Muscle of arm (tissue), 12 donors: ENCODE measurements around the gene EPX. TPM values are rescaled to one million over a fixed set of nuclear protein-coding genes. Genes with fewer than 3 reads are reported as not detected.

Source experiments
- DNase-seq: peaks from one replicate; pipeline ENCODE4 v3.0.0-alpha.2; 2013
- polyA plus RNA-seq, 12 donors: library from polyadenylated mRNA; unstranded; fragments of 120-200 nt; gene quantifications; one replicate each; pipeline ENCODE4 v1.2.1, GENCODE V29; 2013; ENCODE audit not compliant: insufficient read length in 12 of 12

EPX gene
- polyA plus RNA-seq, 12 donors = 0.14 to 5.7 (median 0.29) TPM; not detected in 2

DNA sequence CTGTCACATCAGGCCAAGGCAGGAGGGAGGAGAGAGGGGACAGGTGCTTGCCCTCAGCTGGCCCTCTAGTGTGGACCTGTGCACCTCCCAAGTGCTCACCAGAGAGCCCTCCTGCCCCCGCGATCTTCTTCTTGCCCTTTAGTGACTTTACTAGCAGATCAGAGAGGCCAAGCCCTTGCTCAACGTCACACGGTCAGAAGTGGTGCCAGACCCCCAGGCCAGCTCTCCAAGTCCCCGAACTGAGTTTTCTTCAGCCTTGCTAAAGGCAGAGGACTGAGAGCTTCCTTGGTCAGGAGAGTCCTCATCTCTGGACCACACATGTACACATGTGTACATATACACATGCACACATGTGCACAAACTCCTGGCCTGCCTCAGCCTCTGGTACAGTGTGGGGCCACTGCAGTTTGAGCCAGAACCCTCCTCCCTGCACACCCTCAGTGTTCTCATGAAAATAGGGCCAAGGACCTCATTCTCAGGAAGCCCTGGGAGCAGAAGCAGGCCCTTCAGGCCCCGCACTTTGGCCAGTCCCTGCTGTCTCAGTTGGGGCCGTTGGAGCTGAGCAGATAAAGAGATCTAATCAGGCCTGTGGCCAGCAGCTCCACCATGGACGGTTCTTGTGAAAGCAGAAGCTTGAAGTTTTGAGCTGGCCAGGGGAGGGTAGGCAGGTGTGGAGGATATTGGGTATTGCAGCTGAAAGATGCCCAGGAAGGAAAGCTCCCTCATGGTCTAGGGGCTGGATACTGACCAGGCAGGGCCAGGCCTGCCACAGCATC is 7.4 kb upstream of the EPX start:
- DNase-seq = no peak

DNA sequence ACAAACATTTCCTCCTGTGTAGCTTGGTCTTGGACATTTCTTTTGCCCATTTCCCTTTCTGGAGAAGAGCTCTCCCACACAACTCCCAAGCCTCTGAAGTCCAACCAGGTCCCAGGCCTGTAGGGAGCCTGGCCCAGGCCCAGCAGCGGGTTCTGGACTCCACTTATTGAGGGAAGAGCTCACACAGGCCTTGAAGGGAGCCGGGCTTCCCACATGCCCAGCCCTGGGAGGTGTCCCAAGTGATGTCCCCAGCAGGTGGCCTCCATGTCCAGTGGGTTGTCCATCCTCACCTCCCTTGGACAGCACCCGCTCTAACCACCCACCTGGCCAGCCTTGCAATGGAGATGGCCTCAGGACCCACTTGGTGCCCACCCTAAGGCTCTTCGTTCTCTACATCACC is 5.9 kb upstream of the EPX start:
- DNase-seq = no peak

DNA sequence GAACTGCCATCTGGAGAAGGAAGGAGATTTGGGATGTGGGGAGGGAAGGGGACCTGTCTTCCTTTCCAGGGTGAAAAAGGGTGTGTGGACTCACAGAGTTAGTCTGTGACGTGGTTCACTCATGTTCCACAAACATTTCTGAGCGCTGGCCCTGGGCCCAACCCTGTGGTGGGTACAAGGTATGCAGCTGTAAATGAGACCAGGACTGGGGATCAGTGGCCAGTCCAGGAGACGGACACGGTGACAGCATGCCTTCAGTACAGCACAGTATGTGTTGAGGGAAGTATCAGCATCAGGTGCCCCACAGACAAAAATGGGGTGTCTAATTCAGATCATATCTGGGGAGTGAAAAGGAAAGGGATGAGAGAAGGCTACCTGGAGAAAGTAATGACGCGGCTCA is 5.5 kb upstream of the EPX start:
- no peak for DNase-seq

DNA sequence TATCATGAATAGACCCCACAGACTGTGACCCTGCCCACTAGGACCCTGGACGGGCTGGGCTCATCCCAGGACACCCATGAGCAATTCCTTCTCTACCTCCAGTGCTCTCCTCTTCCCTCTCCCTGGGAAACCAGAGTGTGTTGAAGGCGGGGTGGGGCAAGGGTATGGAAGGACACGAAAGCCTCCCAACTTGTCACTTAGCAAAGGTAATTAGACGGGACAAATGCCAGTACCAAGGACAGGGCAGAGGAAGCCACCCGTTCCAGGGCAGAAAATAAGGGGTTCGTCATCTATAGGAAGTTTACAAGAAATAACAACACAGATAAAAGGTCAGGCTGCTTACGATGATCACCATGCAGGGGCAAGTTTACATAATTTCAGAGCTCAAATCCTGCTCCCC is 4.9 kb upstream of the EPX start:
- DNase-seq = no peak

DNA sequence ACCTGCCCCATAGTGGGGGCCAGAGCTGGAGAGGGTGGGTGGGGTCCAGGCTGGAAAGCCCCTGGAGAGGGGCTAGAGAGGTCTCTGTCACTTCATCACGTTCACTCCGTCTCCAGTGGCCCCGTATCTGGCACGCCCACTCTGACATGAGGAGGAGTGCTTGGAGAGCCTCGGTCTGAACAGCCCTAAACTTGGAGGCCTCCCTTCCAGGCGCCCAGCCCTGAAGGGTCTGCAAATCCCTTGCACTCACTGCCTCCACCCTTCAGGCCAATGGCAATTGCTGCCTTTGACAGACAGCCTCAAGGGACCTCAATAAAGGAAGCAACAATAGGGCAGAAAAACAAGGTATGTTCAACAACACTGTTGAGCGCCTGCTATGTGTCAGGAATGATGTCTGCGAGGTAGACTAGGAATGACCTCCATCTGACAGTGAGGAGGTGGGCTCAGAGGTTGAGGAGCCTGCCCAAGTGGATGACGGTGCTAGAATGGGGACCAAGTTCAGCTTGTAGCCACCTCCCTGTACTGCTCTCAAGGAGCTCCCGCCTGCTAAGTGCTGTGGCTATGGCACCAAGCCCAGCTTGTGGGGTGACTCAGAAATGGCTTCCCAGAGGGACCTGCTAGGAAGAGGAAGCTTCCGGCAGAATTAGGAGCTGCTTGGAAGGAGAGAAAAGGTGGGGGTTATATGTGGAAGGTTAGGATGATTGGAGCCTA is 2.9 kb upstream of the EPX start:
- no peak for DNase-seq

DNA sequence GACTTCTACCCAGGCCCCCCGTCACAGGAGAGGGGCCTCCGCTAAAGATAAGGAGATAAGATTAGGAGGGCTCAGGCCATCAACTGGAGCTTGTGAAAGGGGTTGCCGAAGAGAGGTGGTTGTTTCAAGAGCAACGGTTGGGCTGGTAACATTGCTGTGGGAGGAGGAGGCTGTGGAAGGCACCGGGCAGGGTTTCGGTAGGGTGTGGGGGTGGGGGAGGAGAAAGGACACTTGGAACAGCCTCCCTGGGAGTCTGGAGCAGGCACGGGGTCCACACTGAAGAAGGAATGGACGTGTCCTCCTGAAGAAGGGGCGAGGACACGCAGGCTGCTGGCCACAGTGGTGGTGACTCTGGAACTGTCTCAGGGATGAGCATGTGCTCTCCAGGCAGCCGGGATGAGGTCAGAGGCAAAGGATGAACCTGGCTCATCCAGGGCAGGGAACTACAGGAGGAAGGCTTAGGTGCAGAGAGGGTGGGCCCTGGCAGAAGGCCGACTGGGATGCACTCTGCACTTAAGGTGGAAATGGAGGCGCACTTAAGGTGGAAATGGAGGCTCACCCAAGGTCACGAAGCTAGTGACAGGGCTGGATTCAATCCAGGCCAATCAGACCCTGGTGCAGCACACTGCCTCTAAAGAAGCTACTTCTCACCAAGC is 1.2 kb upstream of the EPX start:
- no peak for DNase-seq

DNA sequence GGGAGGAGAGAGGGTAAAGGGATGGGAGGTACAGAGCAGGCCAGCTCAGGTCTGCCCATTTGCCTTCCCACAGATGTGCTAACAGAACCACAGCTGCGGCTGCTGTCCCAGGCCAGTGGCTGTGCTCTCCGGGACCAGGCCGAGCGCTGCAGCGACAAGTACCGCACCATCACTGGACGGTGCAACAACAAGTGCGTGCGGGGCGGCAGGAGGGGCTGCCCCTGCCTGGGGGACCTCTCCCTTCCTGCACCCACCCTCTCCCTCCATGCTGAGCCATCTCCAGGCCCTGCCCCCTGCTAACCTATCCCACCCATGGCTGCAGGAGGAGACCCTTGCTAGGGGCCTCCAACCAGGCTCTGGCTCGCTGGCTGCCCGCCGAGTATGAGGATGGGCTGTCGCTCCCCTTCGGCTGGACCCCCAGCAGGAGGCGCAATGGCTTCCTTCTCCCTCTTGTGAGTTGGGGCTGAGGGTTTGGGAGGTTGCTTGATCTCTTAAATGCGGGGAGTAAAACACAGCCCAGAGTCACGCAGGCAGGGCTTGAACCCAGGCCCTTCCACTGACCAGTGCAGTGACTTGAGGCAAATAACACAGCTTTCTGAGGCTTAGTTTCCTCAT is 1.2 kb downstream of the EPX start:
- no peak for DNase-seq

DNA sequence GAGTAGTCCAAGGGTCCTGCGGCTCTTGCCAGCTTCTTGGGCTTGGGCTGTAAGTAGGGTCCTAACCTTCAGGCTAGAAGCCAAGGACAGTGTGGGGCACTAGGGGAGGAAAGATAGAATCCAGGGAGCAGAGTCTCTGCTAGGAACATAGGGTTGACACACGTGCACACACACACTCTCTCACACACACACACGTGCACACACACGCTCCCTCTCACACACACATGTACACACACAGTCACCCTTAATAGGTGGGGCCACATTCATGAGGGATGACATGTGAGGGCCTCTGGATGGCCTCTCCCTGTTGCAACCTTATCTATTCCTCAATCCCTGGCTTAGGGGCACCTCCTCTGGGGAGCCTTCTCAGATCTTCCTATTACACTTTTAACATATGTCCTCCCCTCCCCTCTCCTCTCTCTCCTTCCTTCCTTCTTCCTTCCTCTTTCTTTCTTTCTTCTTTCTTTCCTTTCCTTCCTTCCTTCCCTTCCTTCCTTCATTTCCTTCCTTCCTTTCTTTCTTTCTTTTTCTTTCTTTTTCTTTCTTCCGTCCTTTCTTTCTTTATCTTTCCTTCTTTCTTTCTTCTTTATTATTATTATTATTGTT is 3.1 kb downstream of the EPX start:
- no peak for DNase-seq

DNA sequence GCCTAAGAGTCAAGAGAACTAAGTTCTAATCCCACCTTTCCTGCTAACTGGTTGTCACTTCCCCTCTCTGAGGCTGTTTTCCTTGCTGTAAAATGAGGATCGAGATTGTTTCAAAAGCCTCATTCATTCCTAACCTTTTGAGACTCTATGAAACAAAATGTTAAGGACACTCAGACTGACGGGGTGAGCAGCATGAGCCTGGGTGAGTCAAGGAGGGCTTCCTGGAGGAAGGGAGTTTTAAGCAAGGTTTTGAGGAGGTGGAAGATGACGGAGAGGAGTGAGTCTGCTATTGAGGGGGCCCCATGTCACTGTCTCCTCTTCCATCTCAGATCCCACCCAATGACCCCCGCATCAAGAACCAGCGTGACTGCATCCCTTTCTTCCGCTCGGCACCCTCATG is 4.1 kb downstream of the EPX start:
- no peak for DNase-seq

DNA sequence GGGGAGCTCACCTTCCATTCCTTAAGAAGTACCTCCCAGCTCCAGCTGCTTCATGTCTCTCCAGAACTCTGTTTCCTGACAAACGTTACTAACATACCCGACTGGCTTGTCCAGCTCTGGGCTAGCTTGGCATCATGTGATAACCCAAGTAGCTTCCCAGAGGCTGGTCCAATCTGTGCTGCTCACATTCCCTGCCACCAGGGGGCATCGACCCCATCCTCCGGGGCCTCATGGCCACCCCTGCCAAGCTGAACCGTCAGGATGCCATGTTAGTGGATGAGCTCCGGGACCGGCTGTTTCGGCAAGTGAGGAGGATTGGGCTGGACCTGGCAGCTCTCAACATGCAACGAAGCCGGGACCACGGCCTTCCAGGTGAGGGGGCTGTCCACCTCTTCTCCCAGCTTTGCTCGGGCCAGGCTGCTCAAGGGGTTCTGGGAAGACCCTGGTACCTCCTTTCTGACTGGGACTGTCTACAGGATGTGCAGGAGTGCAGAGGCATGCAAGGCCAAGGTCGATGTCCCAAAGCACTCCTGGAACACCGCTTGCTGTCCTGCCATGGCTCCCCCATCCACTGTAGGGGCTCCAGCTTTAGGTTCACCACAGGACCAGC is 7.6 kb downstream of the EPX start:
- DNase-seq = no peak

DNA sequence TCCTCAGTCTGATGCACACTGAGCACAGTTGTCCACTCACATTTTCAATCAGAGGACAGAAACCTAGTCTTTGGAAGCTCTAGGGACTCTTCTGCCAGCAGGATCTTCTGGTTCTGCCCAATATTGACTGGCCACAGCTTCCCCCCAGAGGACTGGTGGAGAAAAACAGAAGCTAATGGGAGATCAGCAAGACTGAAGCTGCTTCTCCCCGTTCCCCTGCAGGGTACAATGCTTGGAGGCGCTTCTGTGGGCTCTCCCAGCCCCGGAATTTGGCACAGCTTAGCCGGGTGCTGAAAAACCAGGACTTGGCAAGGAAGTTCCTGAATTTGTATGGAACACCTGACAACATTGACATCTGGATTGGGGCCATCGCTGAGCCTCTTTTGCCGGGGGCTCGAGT is 10.3 kb downstream of the EPX start:
- DNase-seq = no peak

DNA sequence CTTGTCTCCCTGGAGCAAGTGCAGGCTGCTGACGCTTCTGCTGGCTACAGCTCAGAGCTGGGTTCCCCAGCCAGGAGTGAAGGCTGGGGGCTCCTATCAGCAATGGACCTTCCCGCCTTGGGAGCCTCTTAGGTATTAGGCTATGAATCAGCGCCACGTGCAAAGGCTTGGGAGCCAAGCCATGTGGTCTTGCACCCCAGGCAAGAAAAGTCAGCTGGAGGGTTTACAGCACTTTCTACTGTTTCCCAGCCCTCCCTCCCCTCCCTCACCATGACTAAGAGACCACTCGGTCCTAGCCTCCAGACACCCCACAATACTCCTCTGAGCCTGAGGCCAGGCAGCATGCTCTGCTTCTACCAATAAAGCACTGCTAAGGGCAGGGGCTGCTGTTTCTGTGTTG is 12.3 kb downstream of the EPX start:
- DNase-seq = no peak

DNA sequence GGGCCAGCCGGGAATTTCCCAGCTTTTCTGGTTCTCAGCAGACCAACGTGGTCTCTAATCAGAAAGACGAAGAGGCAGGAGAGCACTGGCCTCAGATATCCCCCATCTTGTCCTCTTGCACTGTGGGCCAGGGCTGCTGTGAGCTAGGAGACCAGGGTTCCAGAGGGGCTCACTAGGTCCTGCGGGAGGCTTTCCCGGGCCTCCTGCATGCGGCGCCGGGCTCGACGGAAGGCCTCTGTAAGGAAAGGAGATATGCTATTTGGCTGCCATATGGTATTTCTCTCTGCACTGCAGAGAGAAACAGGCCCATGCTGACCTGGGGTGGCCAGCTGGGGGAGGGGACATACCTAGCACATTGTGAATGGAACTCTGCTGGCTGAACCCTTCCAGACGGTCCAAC is 13.4 kb downstream of the EPX start:
- DNase-seq = no peak

DNA sequence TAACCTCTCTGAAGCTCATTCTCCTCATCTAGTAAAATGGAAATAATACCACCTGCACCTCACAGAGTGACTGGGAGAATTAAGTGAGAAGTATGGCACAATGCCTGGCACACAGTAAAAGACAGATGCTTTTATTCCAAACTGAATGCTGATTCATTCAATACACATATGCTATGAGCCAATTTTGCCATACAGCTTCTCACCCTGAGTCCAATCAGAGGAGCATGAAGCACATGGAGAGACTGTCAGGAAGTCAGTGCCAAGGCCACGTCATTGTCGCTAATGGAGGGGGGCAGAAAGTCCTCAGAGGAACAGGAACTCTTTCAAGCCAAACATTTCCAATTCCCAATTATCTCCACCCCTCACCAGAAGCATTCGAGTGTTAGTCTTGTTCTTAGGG is 14.9 kb downstream of the EPX start:
- DNase-seq = no peak

DNA sequence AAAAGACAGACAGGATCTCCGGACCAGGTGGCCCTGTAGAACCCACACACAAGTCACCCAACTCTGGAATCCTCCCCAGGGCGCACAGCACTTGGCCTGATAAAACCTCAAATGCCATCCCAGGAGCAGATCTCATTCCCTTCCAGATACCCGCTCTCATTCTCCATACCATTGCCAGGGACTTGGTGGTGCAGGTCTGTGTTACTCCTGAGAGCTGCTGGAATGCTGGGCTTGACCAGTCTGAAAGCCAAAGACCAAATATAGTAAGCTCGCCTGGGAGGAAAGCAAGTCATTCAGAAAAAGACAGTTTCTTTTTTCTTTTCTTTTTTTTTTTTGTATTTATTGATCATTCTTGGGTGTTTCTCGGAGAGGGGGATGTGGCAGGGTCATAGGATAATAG is 15.8 kb downstream of the EPX start:
- DNase-seq = no peak

DNA sequence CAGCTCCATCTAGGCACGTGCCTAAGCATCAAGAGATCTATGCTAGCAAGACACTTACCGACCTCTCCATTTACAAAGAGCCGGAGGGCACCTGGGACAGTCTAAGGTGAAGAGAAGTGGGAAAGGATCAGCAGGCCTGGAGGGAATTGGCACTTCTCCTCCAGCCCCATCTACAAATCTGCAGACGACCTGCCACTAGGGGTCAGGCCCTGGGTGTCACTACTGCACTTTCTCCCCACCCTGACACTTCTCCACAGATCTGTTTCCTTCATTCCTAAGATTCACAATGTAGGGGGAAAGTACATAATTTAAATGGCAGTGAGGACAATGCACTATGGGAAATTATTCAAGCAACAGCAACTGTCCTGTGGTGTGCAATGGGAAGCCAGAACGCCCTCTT is 18.4 kb downstream of the EPX start:
- DNase-seq = no peak

DNA sequence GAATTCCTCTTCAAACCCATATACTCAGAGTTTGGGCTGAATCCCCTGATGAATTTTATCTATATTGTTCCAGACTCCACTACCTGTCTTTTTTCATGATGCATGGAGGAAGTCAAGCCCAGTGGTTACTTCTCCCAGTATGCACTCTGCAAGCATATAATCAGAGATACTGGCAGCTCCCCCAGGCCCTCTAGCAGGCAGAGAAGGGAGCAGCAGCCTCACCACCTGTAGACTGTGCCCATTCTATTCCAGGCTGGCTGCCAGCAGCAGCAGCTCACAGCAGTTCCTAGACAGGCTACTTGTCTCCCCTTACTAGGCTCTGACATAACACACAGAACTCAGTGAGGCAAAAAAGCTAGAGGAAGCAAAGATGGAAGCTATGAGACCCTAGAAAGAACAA is 23.2 kb downstream of the EPX start:
- DNase-seq = no peak

DNA sequence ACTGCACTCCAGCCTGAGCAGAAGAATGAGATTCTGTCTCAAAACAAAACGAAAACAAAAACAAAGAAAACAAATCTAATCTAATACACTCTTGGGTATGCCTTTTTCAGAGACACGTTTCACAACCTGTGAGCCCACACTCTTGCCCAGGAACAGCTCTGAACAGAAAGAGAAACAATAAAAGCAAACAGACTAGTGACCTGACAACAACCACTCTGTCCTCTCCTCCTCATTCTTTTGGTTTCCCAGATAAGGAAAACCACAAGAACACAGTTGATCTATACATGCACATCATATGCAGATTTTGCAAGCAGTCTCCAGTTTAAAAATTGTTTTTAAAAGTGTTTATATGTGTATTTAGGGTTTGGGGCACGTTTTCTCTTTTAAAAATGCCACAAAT is 25.2 kb downstream of the EPX start:
- DNase-seq = no peak

DNA sequence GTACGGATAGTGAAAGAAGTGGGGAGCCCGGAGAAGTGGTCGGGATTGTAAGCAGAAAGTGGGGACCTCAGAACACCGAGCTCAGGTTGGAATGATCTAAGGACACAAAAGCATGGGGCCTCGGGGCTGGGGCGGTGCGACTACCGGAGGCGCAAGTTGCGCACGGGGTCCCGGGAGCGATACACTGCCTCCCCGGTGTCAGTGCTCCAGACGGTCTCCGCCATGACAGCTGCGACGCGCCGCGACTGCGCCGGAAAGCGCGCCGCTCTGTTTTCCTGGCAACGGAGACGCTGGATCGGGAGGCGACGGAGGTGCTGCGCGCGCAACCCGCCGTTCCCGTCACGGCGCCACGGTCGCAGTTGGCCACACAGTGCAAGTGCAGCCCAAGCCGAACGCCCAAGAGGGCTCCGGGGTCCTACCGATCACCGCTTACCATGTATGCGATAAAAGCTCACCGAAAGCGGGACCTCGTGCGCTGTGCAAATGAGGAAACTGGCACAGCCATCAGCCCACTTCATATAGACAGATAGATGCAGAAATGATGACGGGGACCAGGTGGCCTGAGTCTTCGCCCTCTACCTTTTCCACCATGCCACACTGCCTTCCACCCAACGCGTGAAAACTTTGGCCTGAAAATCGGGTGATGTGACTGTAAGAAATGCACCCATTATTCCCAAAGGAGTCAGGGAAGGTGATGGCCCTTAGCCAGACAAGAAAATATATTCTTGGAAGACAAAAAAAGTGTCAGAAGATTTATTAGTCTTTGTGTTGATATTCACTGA is 26.7 kb downstream of the EPX start, which contains the start of gene MKS1:
Gene MKS1, minus strand, starts transcription at position 249 of the 782 bp plus-strand sequence. Its CDS starts 25 bp downstream, at position 224.
- peak; percentile 95 for DNase-seq

DNA sequence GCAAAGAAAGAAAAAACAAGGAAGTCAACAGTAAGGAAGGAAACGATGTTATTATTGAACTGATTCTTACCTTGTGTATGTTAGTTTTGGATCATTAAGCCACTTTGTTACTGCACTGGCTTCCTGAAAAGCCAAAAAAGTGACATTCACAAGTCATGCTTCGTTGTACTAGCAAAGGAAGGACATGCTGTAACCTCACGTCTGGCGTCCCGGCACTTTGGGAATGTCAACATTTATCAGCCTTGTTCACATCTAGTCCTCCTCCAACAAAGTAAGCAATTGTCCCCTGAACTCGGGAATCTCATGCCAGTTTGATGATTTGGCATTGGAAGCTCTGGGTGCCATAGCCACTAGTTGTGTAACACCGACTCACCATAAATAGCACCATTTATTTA is 27.3 kb downstream of the EPX start:
- DNase-seq = no peak

DNA sequence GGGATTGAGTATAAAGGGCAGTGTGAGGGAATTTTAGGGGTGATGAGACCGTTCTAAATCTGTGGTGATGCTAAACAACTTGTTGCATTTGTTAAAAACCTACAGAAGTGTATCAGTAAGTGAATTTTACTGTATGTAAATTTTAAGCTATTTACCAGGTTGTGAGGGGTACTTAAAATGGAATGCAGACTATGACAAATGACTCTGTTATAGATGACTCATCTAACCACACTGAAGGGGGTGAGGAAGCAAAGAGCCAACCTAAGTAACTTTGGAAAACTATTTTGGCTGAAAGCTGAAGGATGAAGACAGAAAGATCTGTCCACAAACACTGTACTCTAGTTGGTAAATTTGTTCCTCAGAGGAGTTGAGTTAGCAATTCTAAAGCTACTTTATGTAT is 31.8 kb downstream of the EPX start:
- DNase-seq = no peak
